Tibial artery (tissue), 4 donors: ENCODE data around the gene PKDCC.

Experiments used
- DNase-seq, 2 donors: peaks; one replicate each; pipeline ENCODE4 v3.0.0-alpha.2; 2019
- H3K27ac ChIP-seq, 2 donors: fragments of 200-600 bp; sonication (generic) in 1 of 2; 1 replicate in 1 of 2; 2 replicates in 1 of 2; pipeline ENCODE4 v1.5.1; 2018 to 2019; ENCODE audit warnings: mild to moderate bottlenecking in 1 of 2
- H3K27me3 ChIP-seq, 2 donors: fragments of 200-600 bp; sonication (generic) in 1 of 2; one replicate each; pipeline versions ENCODE4 v1.5.1 to v1.6.0; 2016 to 2019
- H3K36me3 ChIP-seq, 3 donors: fragments of 200-600 bp; sonication (generic) in 2 of 3; one replicate each; pipeline ENCODE4 v1.5.1; 2016 to 2019; ENCODE audit warnings: mild to moderate bottlenecking in 2 of 3
- H3K4me1 ChIP-seq, 4 donors: fragments of 200-600 bp; sonication (generic) in 2 of 4; 1 replicate in 3 of 4; 2 replicates in 1 of 4; pipeline ENCODE4 v1.5.1; 2016 to 2019
- H3K4me3 ChIP-seq, 2 donors: fragments of 200-600 bp; sonication (generic) in 1 of 2; 1 replicate in 1 of 2; 2 replicates in 1 of 2; pipeline ENCODE4 v1.5.1; 2018 to 2019; ENCODE audit warnings: mild to moderate bottlenecking in 2 of 2
- H3K9me3 ChIP-seq, 3 donors: fragments of 200-600 bp; sonication (generic) in 1 of 3; one replicate each; pipeline ENCODE4 v1.5.1; 2016 to 2019
- CTCF ChIP-seq, 2 experiments: fragments of 200-600 bp in 1 of 2; fragments of 450-650 bp in 1 of 2; IDR thresholded peaks; one replicate each; pipeline ENCODE4 v1.5.1; 2017 to 2019; ENCODE audit warnings: antibody characterized with exemption in 2 of 2, mild to moderate bottlenecking in 1 of 2, moderate library complexity in 1 of 2
- intact Hi-C: fragments of 100-400 bp; cut with DNase I; formaldehyde crosslinking; loops from one replicate; pipeline ENCODE4 v1.15.0; 2023; ENCODE audit warnings: low total_unique reads

The PKDCC gene

DNA sequence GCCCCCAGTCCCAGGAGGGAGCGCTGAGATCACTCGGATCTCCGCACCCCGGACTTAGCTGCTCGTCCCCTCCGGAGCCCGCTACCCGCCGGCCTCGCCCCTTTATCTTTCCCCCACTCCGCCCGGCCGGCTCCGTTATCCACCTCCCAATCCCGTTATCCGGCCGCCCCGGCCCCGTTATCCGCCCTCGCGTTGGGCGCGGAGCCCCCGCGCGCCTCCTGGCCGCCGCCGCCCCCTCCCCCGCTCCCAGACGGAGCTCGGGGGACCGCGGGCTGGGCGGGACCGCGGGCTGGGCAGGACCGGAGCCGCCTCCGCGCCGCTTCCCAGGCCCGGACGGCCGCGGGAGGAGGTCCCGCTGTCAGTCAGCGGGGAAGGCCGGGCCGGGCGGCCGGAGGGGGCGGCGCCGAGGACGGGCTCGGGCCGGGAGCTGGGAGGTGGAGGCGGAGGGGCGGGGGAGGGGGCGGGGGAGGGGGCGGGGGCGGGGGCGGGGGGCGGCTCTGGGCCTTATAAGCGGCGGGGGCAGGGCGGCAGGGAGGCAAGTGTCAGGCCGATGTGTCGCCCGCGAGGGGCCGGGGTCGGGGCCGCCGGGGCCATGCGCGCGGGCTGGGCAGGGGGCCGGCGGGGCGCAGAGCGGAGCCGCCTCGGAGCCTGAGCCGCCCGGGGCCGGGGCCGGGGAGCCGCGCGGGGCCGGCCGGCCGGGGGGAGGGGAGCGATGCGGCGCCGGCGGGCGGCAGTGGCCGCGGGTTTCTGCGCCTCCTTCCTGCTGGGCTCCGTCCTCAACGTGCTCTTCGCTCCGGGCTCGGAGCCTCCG is at the start of gene PKDCC:
Gene PKDCC, plus strand, starts transcription at position 534 of the 811 bp plus-strand sequence. Its CDS starts 179 bp downstream, at position 713.
- H3K27ac ChIP-seq: peak within 1 kb of the TSS; percentile 86 to 97
- no peaks in the 10 kb centered on the region for H3K36me3 ChIP-seq
- H3K4me1 ChIP-seq: peaks cover 0 to 46% (median 42%) of the 10 kb centered on the region in 4 donors
- H3K9me3 ChIP-seq: no peaks in the 10 kb centered on the region
- H3K27me3 ChIP-seq: no peaks in the 10 kb centered on the region
- intact Hi-C loops: loop anchor here (10.0 kb wide), 1 partner anchor 53 kb away; no protein-coding TSS in a partner anchor
- peak within 1 kb of the TSS; percentile 79 to 94 for H3K4me3 ChIP-seq
- TF ChIP-seq CTCF (IDR thresholded peaks at IDR 0.05): peak in 1 of 2 experiments; percentile 16
- DNase-seq: peak; percentile 82 to 94

DNA sequence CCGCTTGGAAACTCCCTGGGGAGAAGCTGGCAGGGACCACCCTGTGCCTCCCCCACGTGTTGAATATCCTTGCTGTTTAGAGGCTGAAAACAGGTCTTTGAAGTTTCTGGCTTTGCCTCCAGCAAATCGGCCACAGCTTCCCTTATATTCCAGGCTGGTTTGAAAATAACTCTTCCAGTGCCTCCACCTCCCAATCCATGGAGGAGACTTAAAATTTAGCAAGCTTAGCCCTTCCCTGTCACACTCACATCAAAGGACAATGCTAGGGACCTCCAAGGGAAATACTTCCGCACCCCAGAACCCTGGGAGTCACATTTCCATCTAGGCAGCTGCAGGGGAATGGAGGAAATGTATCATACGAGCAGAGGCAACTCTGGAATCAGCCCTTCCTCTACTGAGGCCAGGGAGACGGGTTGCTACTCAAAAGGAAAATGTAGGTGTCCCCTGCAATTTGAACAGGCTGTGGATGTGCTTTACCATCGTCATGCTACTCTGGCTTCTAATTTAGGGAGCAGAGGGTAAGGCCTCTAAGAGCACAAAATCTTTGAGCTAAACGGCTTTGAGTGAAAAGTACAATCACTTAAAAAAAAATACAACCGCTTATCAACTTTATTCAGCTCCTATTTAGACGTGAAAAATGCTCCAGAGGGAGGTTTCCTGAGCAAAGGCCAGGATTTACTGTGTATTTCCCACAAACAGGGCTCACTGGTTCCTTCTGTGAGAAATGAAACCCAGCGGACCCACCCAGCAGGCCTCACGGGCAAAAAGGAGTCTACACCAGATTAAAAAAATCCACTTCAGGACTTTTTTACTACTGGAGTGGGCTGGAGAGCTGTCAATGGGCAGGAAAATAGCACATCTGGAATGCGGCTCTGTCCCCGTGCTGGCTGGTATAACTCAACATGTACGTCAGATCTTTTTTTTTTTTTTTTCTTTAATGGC is 49.4 kb upstream of the PKDCC start:
- H3K36me3 ChIP-seq: no peaks in the 10 kb centered on the region
- intact Hi-C loops: loop anchor here (10.0 kb wide), 1 partner anchor 46 kb away; the partner anchor contains the start of gene PKDCC
- H3K27ac ChIP-seq: peak overlapping the region; percentile 64 to 73
- no peak for TF ChIP-seq CTCF (IDR thresholded peaks at IDR 0.05)
- H3K4me1 ChIP-seq: peaks cover 0 to 17% (median 8%) of the 10 kb centered on the region in 4 donors
- no peaks in the 10 kb centered on the region for H3K9me3 ChIP-seq
- no peaks in the 10 kb centered on the region for H3K27me3 ChIP-seq
- H3K4me3 ChIP-seq: peak overlapping the region in 1 of 2 donors; percentile 23
- peak; percentile 38 to 77 for DNase-seq

DNA sequence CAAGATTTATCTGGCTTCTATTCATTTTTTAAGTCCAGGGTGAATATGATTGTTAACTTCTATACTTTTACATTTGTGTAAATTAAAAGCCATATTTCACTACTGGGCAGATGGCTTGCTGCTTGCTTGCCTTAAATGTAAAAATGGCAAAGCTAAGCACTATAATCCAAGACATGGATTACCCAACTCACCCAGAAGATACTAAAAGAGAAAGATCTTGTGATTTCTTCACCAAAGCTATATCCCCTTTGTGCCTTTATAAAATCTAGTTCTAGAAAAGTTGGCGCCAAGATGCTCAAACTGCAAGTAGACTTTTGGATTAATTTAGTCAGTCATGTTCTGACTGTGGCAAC is 48.7 kb upstream of the PKDCC start:
- DNase-seq: no peak
- intact Hi-C loops: loop anchor here (10.0 kb wide), 1 partner anchor 46 kb away; the partner anchor contains the start of gene PKDCC
- no peak for TF ChIP-seq CTCF (IDR thresholded peaks at IDR 0.05)

GRCh38 chr2:41999592-42000281 is 48.1 kb upstream of the PKDCC start:
- DNase-seq: no peak
- Histone ChIP-seq H3K4me1 (peaks cover 0 to 17% (median 8%) of the 10 kb centered on the region in 4 donors), H3K27ac (peak overlapping the region in 1 of 2 donors; percentile 64), H3K36me3 (no peaks in the 10 kb centered on the region), H3K27me3 (no peaks in the 10 kb centered on the region), H3K9me3 (no peaks in the 10 kb centered on the region), H3K4me3 (no peak overlapping the region)
- TF ChIP-seq CTCF (IDR thresholded peaks at IDR 0.05): no peak
- intact Hi-C loops: loop anchor here (10.0 kb wide), 1 partner anchor 45 kb away; the partner anchor contains the start of gene PKDCC

More for the DNA sequence above, 48.7 kb upstream of the PKDCC start:
- Histone ChIP-seq H3K4me1 (peaks cover 0 to 17% (median 8%) of the 10 kb centered on the region in 4 donors), H3K4me3 (no peak overlapping the region), H3K9me3 (no peaks in the 10 kb centered on the region), H3K27me3 (no peaks in the 10 kb centered on the region), H3K27ac (peak overlapping the region; percentile 64 to 73), H3K36me3 (no peaks in the 10 kb centered on the region)

- Histone ChIP-seq H3K27me3 (no peaks in the 10 kb centered on the region), H3K9me3 (no peaks in the 10 kb centered on the region), H3K4me3 (no peak overlapping the region), H3K27ac (no peak overlapping the region), H3K36me3 (no peaks in the 10 kb centered on the region), H3K4me1 (peaks cover 0 to 17% (median 8%) of the 10 kb centered on the region in 4 donors)
- intact Hi-C loops: no loop called here
- DNase-seq: no peak
- TF ChIP-seq CTCF (IDR thresholded peaks at IDR 0.05): no peak
Measured at GRCh38 chr2:42001711-42002201, 46.1 kb upstream of the PKDCC start.
